B cell (primary cell): ENCODE data around the gene RGS1.
"Not testable (repeated sequence)": the region's sequence is repeated elsewhere in the genome, so short reads cannot be mapped to it uniquely, and the experiment has no call there.

ENCODE experiments used
- EZH2 ChIP-seq: IDR thresholded peaks from 2 replicates; pipeline ENCODE4 v1.6.1; 2012; ENCODE audit warnings: borderline replicate concordance, low read depth, mild to moderate bottlenecking, moderate library complexity, low read length; ENCODE audit not compliant: insufficient read depth, poor library complexity, severe bottlenecking
- TF ChIP-seq, protein P1 (sequence below): fragments of 200-600 bp; IDR thresholded peaks from one replicate; pipeline ENCODE4 v1.8.0; 2022; ENCODE audit warnings: antibody characterized with exemption, mild to moderate bottlenecking

DNA sequence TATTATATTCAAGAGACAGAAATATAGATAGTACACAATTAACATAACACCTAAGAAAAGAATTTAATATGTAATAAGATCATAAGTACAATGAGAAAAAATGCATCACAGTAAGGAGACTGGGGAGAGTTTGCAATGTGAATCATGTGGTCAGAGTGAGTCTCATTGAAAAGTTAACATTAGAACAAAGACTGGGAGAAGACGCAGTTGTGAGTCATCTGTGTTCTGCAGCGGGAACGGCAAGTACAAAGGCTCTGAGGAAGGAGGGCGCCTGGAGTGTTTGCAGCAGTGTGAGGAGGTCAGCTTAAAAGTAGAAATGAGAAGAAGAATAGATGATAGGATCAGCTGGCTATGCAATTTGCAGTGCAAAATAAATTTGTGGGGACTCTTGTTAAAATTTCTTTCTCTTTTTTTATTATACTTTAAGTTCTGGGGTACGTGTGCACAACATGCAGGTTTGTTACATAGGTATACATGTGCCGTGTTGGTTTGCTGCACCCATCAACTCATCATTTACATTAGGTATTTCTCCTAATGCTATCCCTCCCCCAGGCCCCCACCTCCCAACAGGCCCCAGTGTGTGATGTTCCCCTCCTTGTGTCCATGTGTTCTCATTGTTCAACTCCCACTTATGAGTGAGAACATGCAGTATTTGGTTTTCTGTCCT lies 44.4 kb upstream of the RGS1 start:
- TF ChIP-seq, protein P1, sequence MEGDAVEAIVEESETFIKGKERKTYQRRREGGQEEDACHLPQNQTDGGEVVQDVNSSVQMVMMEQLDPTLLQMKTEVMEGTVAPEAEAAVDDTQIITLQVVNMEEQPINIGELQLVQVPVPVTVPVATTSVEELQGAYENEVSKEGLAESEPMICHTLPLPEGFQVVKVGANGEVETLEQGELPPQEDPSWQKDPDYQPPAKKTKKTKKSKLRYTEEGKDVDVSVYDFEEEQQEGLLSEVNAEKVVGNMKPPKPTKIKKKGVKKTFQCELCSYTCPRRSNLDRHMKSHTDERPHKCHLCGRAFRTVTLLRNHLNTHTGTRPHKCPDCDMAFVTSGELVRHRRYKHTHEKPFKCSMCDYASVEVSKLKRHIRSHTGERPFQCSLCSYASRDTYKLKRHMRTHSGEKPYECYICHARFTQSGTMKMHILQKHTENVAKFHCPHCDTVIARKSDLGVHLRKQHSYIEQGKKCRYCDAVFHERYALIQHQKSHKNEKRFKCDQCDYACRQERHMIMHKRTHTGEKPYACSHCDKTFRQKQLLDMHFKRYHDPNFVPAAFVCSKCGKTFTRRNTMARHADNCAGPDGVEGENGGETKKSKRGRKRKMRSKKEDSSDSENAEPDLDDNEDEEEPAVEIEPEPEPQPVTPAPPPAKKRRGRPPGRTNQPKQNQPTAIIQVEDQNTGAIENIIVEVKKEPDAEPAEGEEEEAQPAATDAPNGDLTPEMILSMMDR, result not testable (repeated sequence)
- TF ChIP-seq EZH2, result not testable (repeated sequence)
